A549 (cell line): Measurements from ENCODE around the gene BSND. TPM values are rescaled to one million over a fixed set of nuclear protein-coding genes. Genes with fewer than 3 reads are reported as not detected.

Experiments
- ATAC-seq, 2 experiments: fragments of 200-7000 bp in 1 of 2; fragments of >200 bp in 1 of 2; cut with Nextera tagmentation in 1 of 2; cut with Tn5 transposase in 1 of 2; 3 replicates each; pipeline versions ENCODE4 v1.8.0 to v1.9.1; 2018 to 2020; ENCODE audit warnings: mild to moderate bottlenecking in 1 of 2, moderate library complexity in 1 of 2
- CTCF ChIA-PET: fragments of 300-600 bp; sonication (Branson Sonifier 250); formaldehyde crosslinking; extraction: SDS; loops from one replicate; lab custom pipeline; 2021; ENCODE audit warnings: antibody characterized with exemption, inconsistent platforms; lab: Yijun Ruan, JAX
- POLR2A ChIA-PET: fragments of 350-600 bp; formaldehyde crosslinking; extraction: SDS; loops from one replicate; lab custom pipeline; 2021; ENCODE audit warnings: antibody characterized with exemption, inconsistent platforms; lab: Yijun Ruan, JAX
- DNase-seq, 2 experiments: peaks; one replicate each; pipeline versions ENCODE4 v3.0.0 to v3.0.0-alpha.2; 2011 to 2016; ENCODE audit warnings: low read depth in 1 of 2, low spot score in 1 of 2
- FAIRE-seq: peaks from 2 replicates; lab custom pipeline; 2011; peaks lifted over from hg19 to GRCh38; lab: Jason Lieb, UNC
- H3K27ac ChIP-seq, 2 experiments: fragments of >200 bp; sonication (Bioruptor Twin); formaldehyde crosslinking; 3 replicates each; pipeline ENCODE4 v1.5.1; 2016 to 2017
- H3K4me1 ChIP-seq: fragments of >200 bp; sonication (Bioruptor Twin); formaldehyde crosslinking; 3 replicates; pipeline ENCODE4 v1.6.1; 2016
- H3K4me2 ChIP-seq: fragments of >200 bp; sonication (Bioruptor Twin); formaldehyde crosslinking; 3 replicates; pipeline ENCODE4 v1.6.1; 2016
- H3K4me3 ChIP-seq: fragments of >200 bp; sonication (Bioruptor Twin); formaldehyde crosslinking; 3 replicates; pipeline ENCODE4 v1.5.1; 2016
- H3K9me3 ChIP-seq: fragments of >200 bp; sonication (Bioruptor Twin); formaldehyde crosslinking; 3 replicates; pipeline ENCODE4 v1.6.1; 2016
- BHLHE40 ChIP-seq: IDR thresholded peaks from 2 replicates; pipeline ENCODE4 v1.6.1; 2012; ENCODE audit warnings: low read depth, low read length, inconsistent platforms
- CBX2 ChIP-seq: fragments of 200-600 bp; sonication (generic); IDR thresholded peaks from 2 replicates; pipeline ENCODE4 v1.6.1; 2016; ENCODE audit warnings: low read depth, mild to moderate bottlenecking, borderline replicate concordance
- CHD4 ChIP-seq: fragments of 200-600 bp; sonication (generic); IDR thresholded peaks from 2 replicates; pipeline ENCODE4 v1.6.1; 2016; ENCODE audit warnings: antibody characterized with exemption, mild to moderate bottlenecking, borderline replicate concordance
- EHMT2 ChIP-seq: fragments of 200-600 bp; sonication (generic); IDR thresholded peaks from 2 replicates; pipeline ENCODE4 v1.6.1; 2016; ENCODE audit warnings: antibody characterized with exemption, low read depth, mild to moderate bottlenecking, moderate library complexity
- EP300 ChIP-seq, 2 experiments: fragments of >200 bp; sonication (Bioruptor Twin); formaldehyde crosslinking; IDR thresholded peaks; 2 replicates in 1 of 2; 3 replicates in 1 of 2; pipeline ENCODE4 v1.6.1; 2016 to 2017
- HEYL ChIP-seq: fragments of 250-450 bp; sonication (Bioruptor Pico); IDR thresholded peaks from 2 replicates; pipeline ENCODE4 v1.8.0; 2021; ENCODE audit warnings: mild to moderate bottlenecking, moderate library complexity
- HOXA7 ChIP-seq: fragments of 250-450 bp; sonication (Bioruptor Pico); IDR thresholded peaks from 2 replicates; pipeline ENCODE4 v1.5.0; 2020; ENCODE audit warnings: mild to moderate bottlenecking, moderate library complexity
- HOXB5 ChIP-seq: fragments of 250-450 bp; sonication (Bioruptor Pico); IDR thresholded peaks from 2 replicates; pipeline ENCODE4 v1.5.0; 2020; ENCODE audit warnings: mild to moderate bottlenecking, moderate library complexity
- JUNB ChIP-seq: fragments of >200 bp; sonication (Bioruptor Twin); formaldehyde crosslinking; IDR thresholded peaks from 2 replicates; pipeline ENCODE4 v1.6.1; 2016
- MAFK ChIP-seq: fragments of 450-650 bp; IDR thresholded peaks from 2 replicates; pipeline ENCODE4 v1.6.1; 2014; ENCODE audit not compliant: partially characterized antibody
- NPAS2 ChIP-seq: fragments of 250-450 bp; sonication (Bioruptor Pico); IDR thresholded peaks from 2 replicates; pipeline ENCODE4 v1.8.0; 2022; ENCODE audit warnings: mild to moderate bottlenecking, moderate library complexity, borderline replicate concordance
- POLR2AphosphoS2 ChIP-seq: conservative IDR thresholded peaks from 2 replicates; pipeline ENCODE4 v1.6.1; 2012; ENCODE audit warnings: low read length, improper control_type of control experiment, inconsistent platforms
- SMC3 ChIP-seq: fragments of >200 bp; sonication (Bioruptor Twin); formaldehyde crosslinking; IDR thresholded peaks from 3 replicates; pipeline ENCODE4 v1.6.1; 2018; ENCODE audit warnings: inconsistent platforms
- SREBF2 ChIP-seq: fragments of 450-650 bp; IDR thresholded peaks from 2 replicates; pipeline ENCODE4 v1.6.1; 2014; ENCODE audit warnings: mild to moderate bottlenecking, moderate library complexity
- ZC3H11A ChIP-seq: fragments of 450-650 bp; IDR thresholded peaks from 2 replicates; pipeline ENCODE4 v1.6.1; 2014; ENCODE audit warnings: antibody characterized with exemption, mild to moderate bottlenecking
- ZNF302 ChIP-seq: fragments of 250-450 bp; sonication (Bioruptor Pico); IDR thresholded peaks from 2 replicates; pipeline ENCODE4 v1.9.0; 2021; ENCODE audit warnings: inconsistent platforms, mild to moderate bottlenecking, moderate library complexity
- WGBS: methylation state at CpG from one replicate; pipeline ENCODE4 v1.1.6; 2017; ENCODE audit errors: missing lambda C conversion rate; 5-methylcytosine and 5-hydroxymethylcytosine counted together
- polyA plus RNA-seq, 4 experiments: library from polyadenylated mRNA; depleted of rRNA in 3 of 4; stranded (reverse); fragments of >200 nt; fragmentation: RNase III in 1 of 4; extraction: RNeasy Plus Mini Kit Qiagen cat#74134 plus additional on column Dnase treatment in 1 of 4; gene quantifications; 2 replicates in 3 of 4; 3 replicates in 1 of 4; pipeline ENCODE4 v1.2.3, GENCODE V29; 2011 to 2017
- TF ChIP-seq, protein P1 (sequence below): fragments of 250-450 bp; sonication (Bioruptor Pico); IDR thresholded peaks from 2 replicates; pipeline ENCODE4 v1.5.0; 2021; ENCODE audit warnings: mild to moderate bottlenecking, moderate library complexity, borderline replicate concordance
- TF ChIP-seq, protein P2 (sequence below): fragments of 250-450 bp; sonication (Bioruptor Pico); IDR thresholded peaks from 2 replicates; pipeline ENCODE4 v1.5.0; 2020; ENCODE audit warnings: low read depth, mild to moderate bottlenecking, moderate library complexity
- TF ChIP-seq, protein P3 (sequence below): fragments of 450-650 bp; IDR thresholded peaks from 2 replicates; pipeline ENCODE4 v1.6.1; 2014; ENCODE audit warnings: antibody characterized with exemption
- TF ChIP-seq, protein P4 (sequence below): IDR thresholded peaks from 2 replicates; pipeline ENCODE4 v1.6.1; 2012
- TF ChIP-seq, protein P5 (sequence below): fragments of >200 bp; sonication (Bioruptor Twin); formaldehyde crosslinking; IDR thresholded peaks from 2 replicates; pipeline ENCODE4 v1.6.1; 2016
- TF ChIP-seq, protein P6 (sequence below): fragments of >200 bp; sonication (Bioruptor Twin); formaldehyde crosslinking; IDR thresholded peaks from 3 replicates; pipeline ENCODE4 v1.6.1; 2016
- TF ChIP-seq, protein P7 (sequence below): fragments of 200-600 bp; sonication (generic); IDR thresholded peaks from 2 replicates; pipeline ENCODE4 v1.6.1; 2016; ENCODE audit warnings: antibody characterized with exemption, mild to moderate bottlenecking, moderate library complexity

The BSND gene
- polyA plus RNA-seq, 2 of the 4 experiments (the other 2 are of a cell fraction): not detected

DNA sequence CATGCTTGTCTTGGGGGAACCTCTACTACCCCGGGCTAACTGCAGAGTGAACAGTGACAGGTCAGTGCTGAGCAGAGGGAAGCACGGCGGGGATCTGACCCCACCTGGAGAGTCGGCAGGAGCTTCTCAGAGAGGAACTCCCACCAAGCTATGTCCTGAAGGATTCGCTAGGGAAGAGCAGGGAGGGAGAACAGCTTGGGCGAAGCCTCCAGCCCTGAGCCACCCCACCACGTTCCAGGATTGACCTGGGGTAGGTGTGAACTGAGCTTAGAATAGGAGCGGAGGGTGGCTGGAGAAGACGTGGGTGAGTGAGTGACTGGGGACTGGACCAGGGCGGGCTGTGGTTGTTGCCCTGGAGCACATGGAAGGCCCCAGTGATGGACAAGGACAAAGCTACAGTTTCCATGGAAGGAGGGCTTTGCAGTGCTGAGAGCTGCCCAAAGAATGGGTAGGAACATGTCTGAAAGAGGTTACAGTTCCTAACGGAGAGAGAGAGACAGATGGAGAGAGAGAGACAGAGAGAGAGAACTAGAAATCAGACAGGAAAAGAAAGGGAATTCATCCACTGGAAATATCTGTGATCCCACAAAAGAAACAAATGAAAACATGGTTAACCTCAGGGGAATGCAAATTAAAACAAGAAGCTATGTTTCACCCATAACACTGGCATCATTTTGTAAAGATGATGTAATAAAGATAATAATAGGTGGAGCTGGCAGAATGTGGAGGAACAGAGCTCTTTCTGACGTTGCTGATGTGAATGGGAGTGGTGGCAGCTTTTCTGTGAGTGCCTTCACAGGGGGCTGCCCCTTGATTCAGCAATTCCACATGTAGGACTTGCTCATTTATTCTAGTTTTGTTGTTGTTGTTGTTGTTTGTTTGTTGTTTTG is 17.2 kb downstream of the BSND start (continued):
- TF ChIP-seq, protein P1, sequence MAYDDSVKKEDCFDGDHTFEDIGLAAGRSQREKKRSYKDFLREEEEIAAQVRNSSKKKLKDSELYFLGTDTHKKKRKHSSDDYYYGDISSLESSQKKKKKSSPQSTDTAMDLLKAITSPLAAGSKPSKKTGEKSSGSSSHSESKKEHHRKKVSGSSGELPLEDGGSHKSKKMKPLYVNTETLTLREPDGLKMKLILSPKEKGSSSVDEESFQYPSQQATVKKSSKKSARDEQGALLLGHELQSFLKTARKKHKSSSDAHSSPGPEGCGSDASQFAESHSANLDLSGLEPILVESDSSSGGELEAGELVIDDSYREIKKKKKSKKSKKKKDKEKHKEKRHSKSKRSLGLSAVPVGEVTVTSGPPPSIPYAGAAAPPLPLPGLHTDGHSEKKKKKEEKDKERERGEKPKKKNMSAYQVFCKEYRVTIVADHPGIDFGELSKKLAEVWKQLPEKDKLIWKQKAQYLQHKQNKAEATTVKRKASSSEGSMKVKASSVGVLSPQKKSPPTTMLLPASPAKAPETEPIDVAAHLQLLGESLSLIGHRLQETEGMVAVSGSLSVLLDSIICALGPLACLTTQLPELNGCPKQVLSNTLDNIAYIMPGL (CRISPR knock-in tag): no peak
- TF ChIP-seq, protein P2, sequence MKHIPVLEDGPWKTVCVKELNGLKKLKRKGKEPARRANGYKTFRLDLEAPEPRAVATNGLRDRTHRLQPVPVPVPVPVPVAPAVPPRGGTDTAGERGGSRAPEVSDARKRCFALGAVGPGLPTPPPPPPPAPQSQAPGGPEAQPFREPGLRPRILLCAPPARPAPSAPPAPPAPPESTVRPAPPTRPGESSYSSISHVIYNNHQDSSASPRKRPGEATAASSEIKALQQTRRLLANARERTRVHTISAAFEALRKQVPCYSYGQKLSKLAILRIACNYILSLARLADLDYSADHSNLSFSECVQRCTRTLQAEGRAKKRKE (CRISPR knock-in tag): no peak
- TF ChIP-seq CBX2 (no peak), POLR2AphosphoS2 (no peak), BHLHE40 (no peak), SMC3 (no peak)
- TF ChIP-seq, protein P3, sequence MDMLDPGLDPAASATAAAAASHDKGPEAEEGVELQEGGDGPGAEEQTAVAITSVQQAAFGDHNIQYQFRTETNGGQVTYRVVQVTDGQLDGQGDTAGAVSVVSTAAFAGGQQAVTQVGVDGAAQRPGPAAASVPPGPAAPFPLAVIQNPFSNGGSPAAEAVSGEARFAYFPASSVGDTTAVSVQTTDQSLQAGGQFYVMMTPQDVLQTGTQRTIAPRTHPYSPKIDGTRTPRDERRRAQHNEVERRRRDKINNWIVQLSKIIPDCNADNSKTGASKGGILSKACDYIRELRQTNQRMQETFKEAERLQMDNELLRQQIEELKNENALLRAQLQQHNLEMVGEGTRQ: no peak

DNA sequence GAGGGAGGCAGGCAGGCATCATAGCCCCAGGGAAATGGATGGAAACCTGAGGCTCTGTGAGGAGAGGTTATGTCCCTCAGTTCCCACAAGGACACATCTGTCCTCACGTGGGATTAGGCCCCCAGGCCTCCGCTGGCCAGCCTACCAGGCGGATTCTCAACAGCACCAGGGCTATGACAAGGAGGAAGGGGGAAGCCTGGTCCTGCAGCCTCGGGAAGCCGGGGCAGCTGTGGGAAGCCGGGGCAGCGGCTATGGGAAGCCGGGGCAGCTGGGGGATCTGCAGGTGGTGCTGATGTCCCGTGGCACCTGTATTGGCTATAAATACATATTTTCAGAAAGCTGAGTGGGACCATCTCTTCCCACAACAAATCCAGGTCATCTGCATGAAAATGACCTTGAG is 19.7 kb downstream of the BSND start:
- Histone ChIP-seq H3K27ac (no peak overlapping the region), H3K4me3 (no peak overlapping the region)
- WGBS: 71% methylated on average over 7 of the region's 9 CpGs
- no peak for FAIRE-seq
- no peak for DNase-seq
- POLR2A ChIA-PET: no interaction called here
- TF ChIP-seq, protein P1 (CRISPR knock-in tag): no peak
- no peak for TF ChIP-seq ZNF302 (CRISPR knock-in tag)
- no peak for TF ChIP-seq HEYL (CRISPR knock-in tag)
- TF ChIP-seq SREBF2: no peak
- TF ChIP-seq EP300 (IDR thresholded peaks at IDR 0.05): no peak
- TF ChIP-seq JUNB: no peak
- no peak for TF ChIP-seq CHD4
- TF ChIP-seq EHMT2: no peak
- TF ChIP-seq, protein P4, sequence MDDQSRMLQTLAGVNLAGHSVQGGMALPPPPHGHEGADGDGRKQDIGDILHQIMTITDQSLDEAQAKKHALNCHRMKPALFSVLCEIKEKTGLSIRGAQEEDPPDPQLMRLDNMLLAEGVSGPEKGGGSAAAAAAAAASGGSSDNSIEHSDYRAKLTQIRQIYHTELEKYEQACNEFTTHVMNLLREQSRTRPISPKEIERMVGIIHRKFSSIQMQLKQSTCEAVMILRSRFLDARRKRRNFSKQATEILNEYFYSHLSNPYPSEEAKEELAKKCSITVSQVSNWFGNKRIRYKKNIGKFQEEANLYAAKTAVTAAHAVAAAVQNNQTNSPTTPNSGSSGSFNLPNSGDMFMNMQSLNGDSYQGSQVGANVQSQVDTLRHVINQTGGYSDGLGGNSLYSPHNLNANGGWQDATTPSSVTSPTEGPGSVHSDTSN: no peak
- TF ChIP-seq MAFK: no peak
- TF ChIP-seq HOXA7 (CRISPR knock-in tag): no peak
- TF ChIP-seq, protein P5, sequence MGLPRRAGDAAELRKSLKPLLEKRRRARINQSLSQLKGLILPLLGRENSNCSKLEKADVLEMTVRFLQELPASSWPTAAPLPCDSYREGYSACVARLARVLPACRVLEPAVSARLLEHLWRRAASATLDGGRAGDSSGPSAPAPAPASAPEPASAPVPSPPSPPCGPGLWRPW: no peak
- TF ChIP-seq, protein P6, sequence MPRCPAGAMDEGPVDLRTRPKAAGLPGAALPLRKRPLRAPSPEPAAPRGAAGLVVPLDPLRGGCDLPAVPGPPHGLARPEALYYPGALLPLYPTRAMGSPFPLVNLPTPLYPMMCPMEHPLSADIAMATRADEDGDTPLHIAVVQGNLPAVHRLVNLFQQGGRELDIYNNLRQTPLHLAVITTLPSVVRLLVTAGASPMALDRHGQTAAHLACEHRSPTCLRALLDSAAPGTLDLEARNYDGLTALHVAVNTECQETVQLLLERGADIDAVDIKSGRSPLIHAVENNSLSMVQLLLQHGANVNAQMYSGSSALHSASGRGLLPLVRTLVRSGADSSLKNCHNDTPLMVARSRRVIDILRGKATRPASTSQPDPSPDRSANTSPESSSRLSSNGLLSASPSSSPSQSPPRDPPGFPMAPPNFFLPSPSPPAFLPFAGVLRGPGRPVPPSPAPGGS: no peak
- TF ChIP-seq, protein P7, sequence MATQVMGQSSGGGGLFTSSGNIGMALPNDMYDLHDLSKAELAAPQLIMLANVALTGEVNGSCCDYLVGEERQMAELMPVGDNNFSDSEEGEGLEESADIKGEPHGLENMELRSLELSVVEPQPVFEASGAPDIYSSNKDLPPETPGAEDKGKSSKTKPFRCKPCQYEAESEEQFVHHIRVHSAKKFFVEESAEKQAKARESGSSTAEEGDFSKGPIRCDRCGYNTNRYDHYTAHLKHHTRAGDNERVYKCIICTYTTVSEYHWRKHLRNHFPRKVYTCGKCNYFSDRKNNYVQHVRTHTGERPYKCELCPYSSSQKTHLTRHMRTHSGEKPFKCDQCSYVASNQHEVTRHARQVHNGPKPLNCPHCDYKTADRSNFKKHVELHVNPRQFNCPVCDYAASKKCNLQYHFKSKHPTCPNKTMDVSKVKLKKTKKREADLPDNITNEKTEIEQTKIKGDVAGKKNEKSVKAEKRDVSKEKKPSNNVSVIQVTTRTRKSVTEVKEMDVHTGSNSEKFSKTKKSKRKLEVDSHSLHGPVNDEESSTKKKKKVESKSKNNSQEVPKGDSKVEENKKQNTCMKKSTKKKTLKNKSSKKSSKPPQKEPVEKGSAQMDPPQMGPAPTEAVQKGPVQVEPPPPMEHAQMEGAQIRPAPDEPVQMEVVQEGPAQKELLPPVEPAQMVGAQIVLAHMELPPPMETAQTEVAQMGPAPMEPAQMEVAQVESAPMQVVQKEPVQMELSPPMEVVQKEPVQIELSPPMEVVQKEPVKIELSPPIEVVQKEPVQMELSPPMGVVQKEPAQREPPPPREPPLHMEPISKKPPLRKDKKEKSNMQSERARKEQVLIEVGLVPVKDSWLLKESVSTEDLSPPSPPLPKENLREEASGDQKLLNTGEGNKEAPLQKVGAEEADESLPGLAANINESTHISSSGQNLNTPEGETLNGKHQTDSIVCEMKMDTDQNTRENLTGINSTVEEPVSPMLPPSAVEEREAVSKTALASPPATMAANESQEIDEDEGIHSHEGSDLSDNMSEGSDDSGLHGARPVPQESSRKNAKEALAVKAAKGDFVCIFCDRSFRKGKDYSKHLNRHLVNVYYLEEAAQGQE: no peak
- no peak for TF ChIP-seq HOXB5
- no peak for TF ChIP-seq ZC3H11A
- TF ChIP-seq NPAS2 (CRISPR knock-in tag): no peak
- TF ChIP-seq, all 56 proteins: peak for 0
- no peak overlapping the region for H3K4me2 ChIP-seq
- CTCF ChIA-PET: interaction anchor here (0.6 to 2.9 kb wide), 5 partner anchors 22 to 89 kb away, joined by 3 to 16 read pairs (median 8); no protein-coding TSS in a partner anchor
- H3K4me1 ChIP-seq: no peaks in the 10 kb centered on the region
- no peak for ATAC-seq
- H3K9me3 ChIP-seq: no peaks in the 10 kb centered on the region
